DND-41 (cell line): ENCODE measurements around the gene PSMG4.

Source experiments
- EZH2 ChIP-seq: IDR thresholded peaks from 3 replicates; pipeline ENCODE4 v1.6.1; 2012; ENCODE audit warnings: borderline replicate concordance, low read depth, mild to moderate bottlenecking, moderate library complexity, low read length, inconsistent platforms; ENCODE audit not compliant: severe bottlenecking
- TF ChIP-seq, protein P1 (sequence below): IDR thresholded peaks from 2 replicates; pipeline ENCODE4 v1.5.1; 2012; ENCODE audit warnings: borderline replicate concordance, low read length, moderate library complexity, mild to moderate bottlenecking; ENCODE audit not compliant: poor library complexity, severe bottlenecking; ENCODE audit errors: extremely low read depth

DNA sequence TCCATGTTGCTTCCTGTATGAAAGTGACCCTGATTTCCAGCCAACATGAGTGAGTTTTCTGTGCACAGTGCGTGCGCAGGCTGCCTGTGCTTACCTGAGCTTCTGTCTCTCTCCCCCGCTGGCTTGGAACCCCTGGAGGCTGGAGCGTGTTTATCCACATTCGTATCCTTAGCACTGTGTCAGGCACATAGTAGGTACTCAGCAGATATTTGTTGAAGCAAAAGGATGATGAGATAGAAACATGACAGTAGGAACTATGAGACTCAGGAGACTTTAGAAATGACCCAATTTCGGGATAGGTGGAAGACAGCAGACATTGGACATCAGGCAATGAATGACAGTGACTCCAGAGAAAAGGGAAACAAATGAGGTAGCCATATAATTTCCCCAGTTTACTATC, 46.5 kb upstream of the PSMG4 start:
- TF ChIP-seq, protein P1, sequence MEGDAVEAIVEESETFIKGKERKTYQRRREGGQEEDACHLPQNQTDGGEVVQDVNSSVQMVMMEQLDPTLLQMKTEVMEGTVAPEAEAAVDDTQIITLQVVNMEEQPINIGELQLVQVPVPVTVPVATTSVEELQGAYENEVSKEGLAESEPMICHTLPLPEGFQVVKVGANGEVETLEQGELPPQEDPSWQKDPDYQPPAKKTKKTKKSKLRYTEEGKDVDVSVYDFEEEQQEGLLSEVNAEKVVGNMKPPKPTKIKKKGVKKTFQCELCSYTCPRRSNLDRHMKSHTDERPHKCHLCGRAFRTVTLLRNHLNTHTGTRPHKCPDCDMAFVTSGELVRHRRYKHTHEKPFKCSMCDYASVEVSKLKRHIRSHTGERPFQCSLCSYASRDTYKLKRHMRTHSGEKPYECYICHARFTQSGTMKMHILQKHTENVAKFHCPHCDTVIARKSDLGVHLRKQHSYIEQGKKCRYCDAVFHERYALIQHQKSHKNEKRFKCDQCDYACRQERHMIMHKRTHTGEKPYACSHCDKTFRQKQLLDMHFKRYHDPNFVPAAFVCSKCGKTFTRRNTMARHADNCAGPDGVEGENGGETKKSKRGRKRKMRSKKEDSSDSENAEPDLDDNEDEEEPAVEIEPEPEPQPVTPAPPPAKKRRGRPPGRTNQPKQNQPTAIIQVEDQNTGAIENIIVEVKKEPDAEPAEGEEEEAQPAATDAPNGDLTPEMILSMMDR, result no peak
- no peak for TF ChIP-seq EZH2
